ENCODE measurements around the gene PDK3. TPM values are rescaled to one million over a fixed set of nuclear protein-coding genes. Genes with fewer than 3 reads are reported as not detected.

Gene PDK3
- 6.6 and 7.2 TPM in 2 replicates for total RNA-seq (2021)
- percentile 44 among the genes with signal in this experiment for Bru-seq, nascent RNA
- BruChase-seq, experiment 1, labeled RNA remaining after a 2-hour chase = percentile 47 among the genes with signal in this experiment
- percentile 46 among the genes with signal in this experiment for BruChase-seq, experiment 2, labeled RNA remaining after a 6-hour chase
- long read RNA-seq, transcript PDK3-201 (11 exons, 1,809 nt) = major isoform, 7 of 14 reads
- long read RNA-seq, transcript PDK3-202 (12 exons, 1,921 nt) = minor isoform, 5 of 14 reads
- long read RNA-seq, partial matches to known transcripts = 0 of 14 reads
- long read RNA-seq, other reads (novel, unspliced or antisense) = 2 of 14 reads

GRCh38 chrX:24464836-24465531 is at the start of gene PDK3:
Gene PDK3 (plus strand): TSS chrX:24465286. CDS start chrX:24465456, 170 bp downstream.
- Histone ChIP-seq H3K27ac (ENCODE audit: low read depth, low read length, poor library complexity, severe bottlenecking) (peak within 1 kb of the TSS; percentile 54), H3K4me3 (ENCODE audit: low read depth, low read length, poor library complexity, severe bottlenecking) (peak within 1 kb of the TSS; percentile 64), H3K4me1 (ENCODE audit: insufficient read depth, low read length, poor library complexity, severe bottlenecking) (no peaks in the 10 kb centered on the region), H3K27me3 (replicated peaks; ENCODE audit: insufficient read depth, low read depth, low read length, poor library complexity) (peaks cover 24% of the 10 kb centered on the region), H3K36me3 (ENCODE audit: insufficient read depth, low read length, poor library complexity, severe bottlenecking) (no peaks in the 10 kb centered on the region), H3K9me3 (ENCODE audit: low read depth, low read length, poor library complexity, severe bottlenecking) (no peaks in the 10 kb centered on the region)
- TF ChIP-seq CTCF (conservative IDR thresholded peaks at IDR 0.05; ENCODE audit: low read depth, low read length) (no peak), EZH2 (IDR thresholded peaks at IDR 0.05; ENCODE audit: borderline replicate concordance, low read depth, low read length, poor library complexity, severe bottlenecking) (no peak)
- ChIA-PET CTCF (no interaction called here), POLR2A (ENCODE audit: low non-redundant PET) (no interaction called here)
- no TSS peak for BruUV-seq (replicated peaks)
- DNase-seq (ENCODE audit: low spot score) = peak; percentile 91
- intact Hi-C loops (cut with micrococcal nuclease; ENCODE audit: unreplicated experiment) = no loop called here

- CTCF ChIA-PET = no interaction called here
- BruUV-seq (replicated peaks) = no TSS peak
- TF ChIP-seq EZH2 (IDR thresholded peaks at IDR 0.05; ENCODE audit: borderline replicate concordance, low read depth, low read length, poor library complexity, severe bottlenecking) = no peak
- no peak for TF ChIP-seq CTCF (conservative IDR thresholded peaks at IDR 0.05; ENCODE audit: low read depth, low read length)
- no peak for DNase-seq (ENCODE audit: low spot score)
- H3K27me3 ChIP-seq (replicated peaks; ENCODE audit: insufficient read depth, low read depth, low read length, poor library complexity) = peaks cover 14% of the 10 kb centered on the region
- H3K4me1 ChIP-seq (ENCODE audit: insufficient read depth, low read length, poor library complexity, severe bottlenecking) = no peaks in the 10 kb centered on the region
- intact Hi-C loops (cut with micrococcal nuclease; ENCODE audit: unreplicated experiment) = no loop called here
- no peak overlapping the region for H3K4me3 ChIP-seq (ENCODE audit: low read depth, low read length, poor library complexity, severe bottlenecking)
- no peak overlapping the region for H3K27ac ChIP-seq (ENCODE audit: low read depth, low read length, poor library complexity, severe bottlenecking)
- no peaks in the 10 kb centered on the region for H3K36me3 ChIP-seq (ENCODE audit: insufficient read depth, low read length, poor library complexity, severe bottlenecking)
- no peaks in the 10 kb centered on the region for H3K9me3 ChIP-seq (ENCODE audit: low read depth, low read length, poor library complexity, severe bottlenecking)
- POLR2A ChIA-PET (ENCODE audit: low non-redundant PET) = no interaction called here
These were observed 49.2 kb upstream of the PDK3 start for GRCh38 chrX:24415921-24416320.

GRCh38 chrX:24423960-24424359 is 41.1 kb upstream of the PDK3 start:
- TF ChIP-seq CTCF (conservative IDR thresholded peaks at IDR 0.05; ENCODE audit: low read depth, low read length) (no peak), EZH2 (IDR thresholded peaks at IDR 0.05; ENCODE audit: borderline replicate concordance, low read depth, low read length, poor library complexity, severe bottlenecking) (no peak)
- H3K27ac ChIP-seq (ENCODE audit: low read depth, low read length, poor library complexity, severe bottlenecking) = no peak overlapping the region
- POLR2A ChIA-PET (ENCODE audit: low non-redundant PET) = no interaction called here
- no TSS peak for BruUV-seq (replicated peaks)
- intact Hi-C loops (cut with micrococcal nuclease; ENCODE audit: unreplicated experiment) = no loop called here
- CTCF ChIA-PET = no interaction called here
- no peak for DNase-seq (ENCODE audit: low spot score)
- no peaks in the 10 kb centered on the region for H3K36me3 ChIP-seq (ENCODE audit: insufficient read depth, low read length, poor library complexity, severe bottlenecking)
- H3K4me3 ChIP-seq (ENCODE audit: low read depth, low read length, poor library complexity, severe bottlenecking) = no peak overlapping the region
- H3K27me3 ChIP-seq (replicated peaks; ENCODE audit: insufficient read depth, low read depth, low read length, poor library complexity) = no peaks in the 10 kb centered on the region
- H3K4me1 ChIP-seq (ENCODE audit: insufficient read depth, low read length, poor library complexity, severe bottlenecking) = no peaks in the 10 kb centered on the region
- H3K9me3 ChIP-seq (ENCODE audit: low read depth, low read length, poor library complexity, severe bottlenecking) = no peaks in the 10 kb centered on the region

Data from A673 (cell line).